Tibial artery (tissue), 4 donors: ENCODE measurements around the gene TOB2.
A peak's percentile ranks its signal among the peaks of the same experiment; 100 is the strongest.

Source experiments
- DNase-seq, 2 donors: peaks; one replicate each; pipeline ENCODE4 v3.0.0-alpha.2; 2019
- H3K27ac ChIP-seq, 2 donors: fragments of 200-600 bp; sonication (generic) in 1 of 2; 1 replicate in 1 of 2; 2 replicates in 1 of 2; pipeline ENCODE4 v1.5.1; 2018 to 2019; ENCODE audit warnings: mild to moderate bottlenecking in 1 of 2
- H3K27me3 ChIP-seq, 2 donors: fragments of 200-600 bp; sonication (generic) in 1 of 2; one replicate each; pipeline versions ENCODE4 v1.5.1 to v1.6.0; 2016 to 2019
- H3K36me3 ChIP-seq, 3 donors: fragments of 200-600 bp; sonication (generic) in 2 of 3; one replicate each; pipeline ENCODE4 v1.5.1; 2016 to 2019; ENCODE audit warnings: mild to moderate bottlenecking in 2 of 3
- H3K4me1 ChIP-seq, 4 donors: fragments of 200-600 bp; sonication (generic) in 2 of 4; 1 replicate in 3 of 4; 2 replicates in 1 of 4; pipeline ENCODE4 v1.5.1; 2016 to 2019
- H3K4me3 ChIP-seq, 2 donors: fragments of 200-600 bp; sonication (generic) in 1 of 2; 1 replicate in 1 of 2; 2 replicates in 1 of 2; pipeline ENCODE4 v1.5.1; 2018 to 2019; ENCODE audit warnings: mild to moderate bottlenecking in 2 of 2
- H3K9me3 ChIP-seq, 3 donors: fragments of 200-600 bp; sonication (generic) in 1 of 3; one replicate each; pipeline ENCODE4 v1.5.1; 2016 to 2019
- intact Hi-C: fragments of 100-400 bp; cut with DNase I; formaldehyde crosslinking; loops from one replicate; pipeline ENCODE4 v1.15.0; 2023; ENCODE audit warnings: low total_unique reads
- TF ChIP-seq, protein P1 (sequence below), 2 experiments: fragments of 200-600 bp in 1 of 2; fragments of 450-650 bp in 1 of 2; IDR thresholded peaks; one replicate each; pipeline ENCODE4 v1.5.1; 2017 to 2019; ENCODE audit warnings: antibody characterized with exemption in 2 of 2, mild to moderate bottlenecking in 1 of 2, moderate library complexity in 1 of 2

Gene TOB2

DNA sequence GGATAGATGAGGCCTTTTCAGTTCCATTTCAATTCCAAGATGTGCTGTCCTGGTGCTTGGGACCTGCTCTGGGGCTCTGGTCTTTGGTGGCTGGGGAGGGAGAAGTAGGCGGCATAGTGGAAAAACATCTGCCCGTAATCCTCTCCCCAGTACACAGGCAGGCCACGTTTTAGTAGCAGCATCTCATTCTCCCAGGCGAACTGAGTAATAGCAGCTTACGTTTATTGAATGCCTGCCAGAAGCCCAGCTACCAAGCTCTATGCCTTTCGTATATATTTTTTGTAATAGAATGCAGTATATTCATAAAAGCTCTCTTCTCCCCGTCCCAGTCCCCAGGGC is 33.8 kb upstream of the TOB2 start:
- H3K36me3 ChIP-seq: peaks cover 0 to 6% (median 0%) of the 10 kb centered on the region in 3 donors
- H3K27ac ChIP-seq: peak overlapping the region; percentile 89
- intact Hi-C loops: loop anchor here (5.0 to 10.0 kb wide), 2 partner anchors 33 to 1964 kb away; partner anchors contain the start of gene TOB2
- H3K4me3 ChIP-seq: no peak overlapping the region
- peaks cover 0 to 68% (median 49%) of the 10 kb centered on the region in 4 donors for H3K4me1 ChIP-seq
- peak in 1 of 2 donors; percentile 22 for DNase-seq
- no peaks in the 10 kb centered on the region for H3K27me3 ChIP-seq
- TF ChIP-seq, protein P1, sequence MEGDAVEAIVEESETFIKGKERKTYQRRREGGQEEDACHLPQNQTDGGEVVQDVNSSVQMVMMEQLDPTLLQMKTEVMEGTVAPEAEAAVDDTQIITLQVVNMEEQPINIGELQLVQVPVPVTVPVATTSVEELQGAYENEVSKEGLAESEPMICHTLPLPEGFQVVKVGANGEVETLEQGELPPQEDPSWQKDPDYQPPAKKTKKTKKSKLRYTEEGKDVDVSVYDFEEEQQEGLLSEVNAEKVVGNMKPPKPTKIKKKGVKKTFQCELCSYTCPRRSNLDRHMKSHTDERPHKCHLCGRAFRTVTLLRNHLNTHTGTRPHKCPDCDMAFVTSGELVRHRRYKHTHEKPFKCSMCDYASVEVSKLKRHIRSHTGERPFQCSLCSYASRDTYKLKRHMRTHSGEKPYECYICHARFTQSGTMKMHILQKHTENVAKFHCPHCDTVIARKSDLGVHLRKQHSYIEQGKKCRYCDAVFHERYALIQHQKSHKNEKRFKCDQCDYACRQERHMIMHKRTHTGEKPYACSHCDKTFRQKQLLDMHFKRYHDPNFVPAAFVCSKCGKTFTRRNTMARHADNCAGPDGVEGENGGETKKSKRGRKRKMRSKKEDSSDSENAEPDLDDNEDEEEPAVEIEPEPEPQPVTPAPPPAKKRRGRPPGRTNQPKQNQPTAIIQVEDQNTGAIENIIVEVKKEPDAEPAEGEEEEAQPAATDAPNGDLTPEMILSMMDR (IDR thresholded peaks at IDR 0.05): no peak
- no peaks in the 10 kb centered on the region for H3K9me3 ChIP-seq

DNA sequence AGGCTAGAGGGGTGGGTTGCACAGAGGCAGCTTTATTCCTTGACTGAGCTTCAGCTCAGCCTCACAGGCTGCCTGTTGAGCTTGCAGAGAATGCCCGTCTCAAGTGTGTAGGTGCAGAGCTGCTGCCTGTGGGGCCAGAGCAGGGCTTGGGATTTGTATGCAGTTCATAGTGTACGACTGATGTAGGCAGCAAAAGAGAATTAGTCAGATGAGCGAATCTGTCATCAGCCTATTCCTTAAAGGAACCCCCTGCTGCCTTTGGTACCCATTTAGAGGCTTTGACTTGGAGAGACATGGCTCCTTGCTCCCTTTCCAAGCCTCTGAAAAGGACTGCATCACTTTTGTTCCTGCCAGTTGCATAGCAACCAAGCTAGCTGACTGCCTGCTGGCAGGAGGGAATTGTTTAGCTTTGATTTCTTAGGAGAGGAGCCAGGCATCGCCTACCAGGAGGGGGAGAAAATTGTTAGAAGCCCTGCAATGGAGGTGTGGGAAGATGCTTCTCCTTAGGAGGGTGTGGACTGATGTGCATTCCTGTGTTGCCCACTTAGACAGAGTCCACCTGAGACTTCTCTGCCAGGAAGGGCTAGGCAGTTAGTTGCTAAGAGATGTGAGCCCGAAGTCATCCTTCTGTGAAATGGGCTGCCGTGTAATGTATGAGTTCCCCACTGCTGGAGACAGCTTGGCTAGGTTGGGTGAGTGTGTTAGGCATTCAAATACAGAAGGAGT is 33.2 kb upstream of the TOB2 start:
- TF ChIP-seq, protein P1 (IDR thresholded peaks at IDR 0.05): peak in 1 of 2 experiments; percentile 10
- H3K9me3 ChIP-seq: no peaks in the 10 kb centered on the region
- peak overlapping the region; percentile 89 for H3K27ac ChIP-seq
- H3K36me3 ChIP-seq: peaks cover 0 to 6% (median 0%) of the 10 kb centered on the region in 3 donors
- H3K4me3 ChIP-seq: no peak overlapping the region
- peaks cover 0 to 63% (median 49%) of the 10 kb centered on the region in 4 donors for H3K4me1 ChIP-seq
- peak; percentile 28 to 76 for DNase-seq
- intact Hi-C loops: loop anchor here (5.0 to 10.0 kb wide), 3 partner anchors 32 to 1965 kb away; partner anchors contain the start of gene TOB2
- H3K27me3 ChIP-seq: no peaks in the 10 kb centered on the region

DNA sequence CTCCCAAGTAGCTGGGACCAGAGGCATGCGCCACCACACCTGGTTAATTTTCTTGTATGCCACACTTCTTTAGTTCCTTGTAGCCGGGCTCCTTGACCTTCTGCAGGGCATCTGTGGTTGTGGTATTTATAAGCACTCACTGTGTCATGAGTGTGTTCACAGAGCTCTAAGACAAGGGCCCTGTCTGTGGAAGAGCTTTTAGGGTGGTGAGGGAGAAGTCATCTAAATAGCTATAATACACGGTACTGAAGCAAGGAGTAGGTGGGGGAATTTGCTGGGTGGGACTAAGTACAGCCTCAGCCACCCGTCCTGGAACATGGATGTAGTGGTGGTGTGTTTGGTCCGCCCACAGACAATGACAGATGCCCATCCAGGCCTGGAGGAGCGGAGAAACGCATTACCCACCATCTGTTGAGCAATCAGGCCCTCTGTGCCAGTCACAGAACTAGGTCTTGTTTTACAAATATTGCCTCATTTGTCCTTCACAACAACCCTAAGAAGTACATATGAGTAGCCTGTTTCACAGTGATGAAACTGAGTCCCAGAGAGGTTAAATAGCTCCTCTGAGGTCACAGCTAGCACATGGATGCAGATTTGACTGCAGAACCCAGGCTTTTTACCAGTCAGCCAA is 32.4 kb upstream of the TOB2 start:
- Histone ChIP-seq H3K27ac (peak overlapping the region; percentile 89), H3K4me1 (peaks cover 0 to 54% (median 49%) of the 10 kb centered on the region in 4 donors), H3K4me3 (no peak overlapping the region), H3K9me3 (no peaks in the 10 kb centered on the region), H3K27me3 (no peaks in the 10 kb centered on the region), H3K36me3 (peaks cover 0 to 6% (median 0%) of the 10 kb centered on the region in 3 donors)
- TF ChIP-seq, protein P1 (IDR thresholded peaks at IDR 0.05): no peak
- peak; percentile 30 to 71 for DNase-seq
- intact Hi-C loops: loop anchor here (5.0 kb wide), 1 partner anchor 33 kb away; no protein-coding TSS in a partner anchor

DNA sequence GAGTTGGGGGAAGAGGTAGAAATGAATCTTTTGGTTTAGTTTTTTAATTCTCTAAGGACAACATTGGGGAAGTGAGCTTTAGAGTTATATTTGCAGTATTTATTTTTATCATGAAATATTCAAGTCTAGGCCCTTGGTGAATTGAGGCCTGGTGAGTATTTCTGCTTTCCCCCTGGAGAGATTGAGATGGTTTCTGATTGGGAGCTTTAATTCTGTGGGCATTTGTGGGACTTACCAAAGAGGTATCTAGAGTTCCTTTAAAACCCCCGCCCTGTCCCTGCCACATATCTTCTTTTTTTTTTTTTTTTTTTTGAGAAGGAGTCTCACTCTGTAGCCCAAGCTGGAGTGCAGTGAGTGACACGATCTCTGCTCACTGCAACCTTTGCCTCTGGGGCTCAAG is 31.9 kb upstream of the TOB2 start:
- Histone ChIP-seq H3K27ac (peak overlapping the region; percentile 89), H3K27me3 (no peaks in the 10 kb centered on the region), H3K4me3 (no peak overlapping the region), H3K4me1 (peaks cover 0 to 49% (median 47%) of the 10 kb centered on the region in 4 donors), H3K9me3 (no peaks in the 10 kb centered on the region), H3K36me3 (peaks cover 0 to 6% (median 0%) of the 10 kb centered on the region in 3 donors)
- DNase-seq: no peak
- intact Hi-C loops: loop anchor here (5.0 kb wide), 1 partner anchor 34 kb away; no protein-coding TSS in a partner anchor
- TF ChIP-seq, protein P1 (IDR thresholded peaks at IDR 0.05): no peak

DNA sequence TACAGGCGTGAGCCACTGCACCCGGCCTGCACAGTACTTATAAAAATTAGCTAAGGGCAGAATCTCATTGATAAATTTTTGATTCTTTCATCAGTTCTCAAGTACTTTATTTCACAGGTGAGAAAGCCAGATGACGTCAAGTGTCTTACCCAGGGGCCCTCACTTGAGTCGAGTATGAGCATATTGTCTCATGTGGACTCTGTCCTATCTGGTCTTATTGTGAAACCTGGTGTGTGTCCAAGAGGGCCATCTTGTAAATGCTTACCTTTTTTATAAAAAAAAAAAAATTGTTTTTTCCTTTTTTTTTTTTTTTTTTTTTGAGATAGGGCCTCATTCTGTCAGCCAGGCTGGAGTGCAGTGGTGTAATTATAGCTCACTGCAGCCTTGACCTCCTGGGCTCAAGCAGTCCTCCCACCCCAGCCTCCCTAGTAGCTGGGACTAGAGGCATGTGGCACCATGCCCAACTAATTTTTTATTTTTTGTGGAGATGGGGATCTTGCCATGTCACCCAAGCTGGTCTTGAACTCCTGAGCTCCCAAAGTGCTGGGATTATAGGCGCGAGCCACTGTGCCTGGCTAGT is 28.4 kb upstream of the TOB2 start:
- H3K27ac ChIP-seq: no peak overlapping the region
- H3K4me3 ChIP-seq: no peak overlapping the region
- H3K36me3 ChIP-seq: peaks cover 0 to 6% (median 0%) of the 10 kb centered on the region in 3 donors
- peaks cover 0 to 31% (median 20%) of the 10 kb centered on the region in 4 donors for H3K4me1 ChIP-seq
- H3K9me3 ChIP-seq: no peaks in the 10 kb centered on the region
- no peaks in the 10 kb centered on the region for H3K27me3 ChIP-seq
- TF ChIP-seq, protein P1 (IDR thresholded peaks at IDR 0.05): no peak
- intact Hi-C loops: loop anchor here (5.0 kb wide), 1 partner anchor 37 kb away; no protein-coding TSS in a partner anchor
- no peak for DNase-seq
